Globus pallidus (tissue), 1 donor: ENCODE measurements around the gene COL23A1.

Experiments
- DNase-seq: peaks from one replicate; pipeline ENCODE4 v3.0.0-alpha.2; 2015; ENCODE audit warnings: low spot score

The COL23A1 gene

GRCh38 chr5:178554311-178554710, 35.9 kb downstream of the COL23A1 start:
- DNase-seq: no peak

GRCh38 chr5:178553517-178553916, 36.7 kb downstream of the COL23A1 start:
- no peak for DNase-seq

GRCh38 chr5:178551468-178551867, 38.7 kb downstream of the COL23A1 start:
- DNase-seq: no peak

GRCh38 chr5:178551059-178551458, 39.1 kb downstream of the COL23A1 start:
- peak; percentile 26 for DNase-seq

- no peak for DNase-seq
Observed at GRCh38 chr5:178548746-178549145, 41.4 kb downstream of the COL23A1 start.

GRCh38 chr5:178547753-178548415, 42.3 kb downstream of the COL23A1 start:
- DNase-seq: no peak

- DNase-seq: no peak
Observed at GRCh38 chr5:178547052-178547666, 43.0 kb downstream of the COL23A1 start.

- DNase-seq: no peak
Observed at GRCh38 chr5:178546675-178547033, 43.5 kb downstream of the COL23A1 start.

GRCh38 chr5:178545941-178546674, 44.1 kb downstream of the COL23A1 start:
- DNase-seq: no peak

- no peak for DNase-seq
Observed at GRCh38 chr5:178545176-178545575, 45.0 kb downstream of the COL23A1 start.

- no peak for DNase-seq
Observed at GRCh38 chr5:178544166-178544834, 45.9 kb downstream of the COL23A1 start.

- peak; percentile 20 for DNase-seq
Observed at GRCh38 chr5:178542455-178542854, 47.7 kb downstream of the COL23A1 start.

- DNase-seq: no peak
Observed at GRCh38 chr5:178540526-178540925, 49.7 kb downstream of the COL23A1 start.

- DNase-seq: no peak
Observed at GRCh38 chr5:178538741-178539229, 51.4 kb downstream of the COL23A1 start.

- no peak for DNase-seq
Observed at GRCh38 chr5:178537467-178538371, 52.5 kb downstream of the COL23A1 start.

GRCh38 chr5:178536541-178537466, 53.4 kb downstream of the COL23A1 start:
- DNase-seq: no peak

GRCh38 chr5:178535299-178536175, 54.7 kb downstream of the COL23A1 start:
- no peak for DNase-seq

GRCh38 chr5:178533136-178533535, 57.1 kb downstream of the COL23A1 start:
- no peak for DNase-seq

- no peak for DNase-seq
Observed at GRCh38 chr5:178532666-178533065, 57.5 kb downstream of the COL23A1 start.
